GM08714 (cell line): ENCODE measurements around the gene EPS8L3.

Source experiments
- H3K4me3 ChIP-seq: fragments of 200-500 bp; sonication (Bioruptor generic); 2 replicates; pipeline ENCODE4 v1.5.1; 2014; ENCODE audit warnings: mild to moderate bottlenecking, low read length, inconsistent platforms
- ZNF274 ChIP-seq: IDR thresholded peaks from 2 replicates; pipeline ENCODE4 v1.6.1; 2012; ENCODE audit warnings: mild to moderate bottlenecking, low read depth, low read length

The EPS8L3 gene

DNA sequence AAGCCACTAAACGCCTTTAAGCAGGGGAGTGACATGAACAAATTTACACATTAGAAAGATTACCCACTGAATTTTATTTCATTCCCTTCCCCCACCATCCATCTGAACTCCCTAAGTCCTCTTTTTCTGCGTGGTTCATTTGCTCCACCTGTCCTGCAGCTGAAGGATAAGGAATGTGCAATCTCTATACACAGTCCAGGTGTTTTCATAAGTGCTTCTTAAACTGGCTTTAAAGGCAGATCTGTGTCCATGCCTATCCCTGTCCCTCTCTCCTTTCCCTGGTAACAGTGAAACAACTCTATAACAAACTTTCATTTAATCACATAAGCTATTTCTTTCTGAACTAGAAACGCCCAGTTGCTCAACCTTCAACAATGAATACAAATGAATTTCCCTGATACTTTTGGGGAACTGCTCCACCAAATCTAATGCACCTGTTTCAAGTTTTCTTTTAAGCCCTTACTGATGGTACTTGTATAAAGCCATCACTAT, 31.3 kb downstream of the EPS8L3 start:
- no peak for TF ChIP-seq ZNF274
- no peak overlapping the region for H3K4me3 ChIP-seq

DNA sequence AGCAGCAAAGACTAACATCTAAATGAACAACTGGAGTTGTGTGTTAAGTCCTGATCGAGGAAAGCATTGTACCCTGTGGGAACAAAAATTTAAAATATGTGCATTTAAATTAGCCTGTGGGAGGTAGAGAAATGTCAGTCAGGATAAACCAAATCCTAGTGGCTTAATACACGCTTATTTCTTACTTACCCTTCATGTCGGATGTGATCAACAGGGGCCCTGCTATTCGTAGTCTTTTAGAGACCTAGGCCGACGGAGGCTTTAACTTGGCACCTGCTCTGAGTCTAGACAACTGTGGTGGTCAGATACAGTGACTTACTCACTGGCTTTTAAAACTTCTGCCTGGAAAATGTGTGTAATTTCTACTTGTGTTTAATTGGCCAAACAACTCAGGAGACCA, 33.1 kb downstream of the EPS8L3 start:
- no peak overlapping the region for H3K4me3 ChIP-seq
- no peak for TF ChIP-seq ZNF274

DNA sequence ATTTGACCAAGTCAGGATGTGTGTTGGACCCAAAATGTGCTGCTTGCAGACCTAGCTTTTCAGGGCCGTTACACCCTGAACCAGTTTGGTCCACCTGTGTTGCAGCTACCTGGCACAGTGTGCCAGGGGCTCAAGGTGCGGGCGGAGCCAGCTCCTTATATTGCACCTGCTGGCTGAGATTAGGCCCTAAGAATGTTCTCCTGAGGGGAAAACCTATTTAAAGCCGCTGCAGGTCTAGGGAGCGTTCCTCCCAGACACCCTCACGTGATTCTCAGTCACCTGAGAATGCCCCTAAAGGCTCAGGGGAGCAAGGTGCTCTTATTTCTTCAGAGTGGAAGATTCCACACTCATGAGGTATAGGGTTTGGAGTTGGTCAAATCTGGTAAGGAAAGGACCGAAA, 34.9 kb downstream of the EPS8L3 start:
- no peak for TF ChIP-seq ZNF274
- H3K4me3 ChIP-seq = no peak overlapping the region

DNA sequence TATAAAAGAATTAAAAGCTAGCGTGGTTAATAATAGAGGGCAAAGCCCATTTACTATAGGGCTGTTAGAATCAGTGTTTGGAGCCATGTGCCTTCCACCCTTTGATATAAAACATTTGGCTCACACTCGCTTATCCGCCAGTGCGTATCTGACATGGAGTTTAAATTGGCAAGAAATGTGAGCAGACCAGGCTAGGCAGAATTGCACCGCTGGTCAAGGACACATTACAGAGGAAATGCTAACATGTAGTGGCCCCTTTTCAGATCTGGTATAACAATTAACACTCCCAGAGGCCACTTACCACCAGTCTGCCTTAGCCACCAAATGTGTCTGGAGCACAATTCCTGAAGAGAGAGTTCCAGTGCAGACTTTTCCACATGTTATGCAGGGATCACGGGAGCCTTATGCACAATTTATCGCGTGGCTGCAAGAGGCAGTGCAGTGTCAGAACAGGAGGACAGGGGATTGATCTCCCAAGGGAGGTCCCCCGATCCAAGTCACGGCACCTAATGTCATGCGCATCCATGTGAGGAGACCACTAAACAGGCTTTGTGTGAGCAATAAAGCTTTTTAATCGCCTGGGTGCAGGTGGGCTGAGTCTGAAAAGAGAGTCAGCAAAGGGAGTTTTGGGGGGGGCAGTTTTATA, 36.9 kb downstream of the EPS8L3 start:
- no peak overlapping the region for H3K4me3 ChIP-seq
- TF ChIP-seq ZNF274 = no peak

DNA sequence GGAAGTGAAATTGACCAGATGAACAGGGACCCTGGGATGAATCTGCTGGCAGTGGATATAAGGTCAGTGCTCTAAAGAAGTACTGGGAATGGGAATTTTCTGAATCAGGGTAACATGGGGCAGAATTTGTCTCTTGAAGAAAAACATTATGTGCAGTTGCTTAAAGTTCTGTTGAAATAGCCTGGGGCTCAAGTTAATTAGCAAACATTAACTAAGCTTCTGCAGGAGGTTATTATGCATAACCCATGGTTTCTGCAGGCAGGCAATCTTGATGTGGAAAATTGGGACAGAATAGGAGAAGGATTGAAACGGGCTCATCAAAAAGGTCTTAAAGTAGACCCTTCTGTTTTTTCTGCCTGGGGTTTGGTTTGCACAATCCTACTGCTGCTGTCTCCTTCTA, 37.7 kb downstream of the EPS8L3 start:
- H3K4me3 ChIP-seq = no peak overlapping the region
- TF ChIP-seq ZNF274 = no peak

DNA sequence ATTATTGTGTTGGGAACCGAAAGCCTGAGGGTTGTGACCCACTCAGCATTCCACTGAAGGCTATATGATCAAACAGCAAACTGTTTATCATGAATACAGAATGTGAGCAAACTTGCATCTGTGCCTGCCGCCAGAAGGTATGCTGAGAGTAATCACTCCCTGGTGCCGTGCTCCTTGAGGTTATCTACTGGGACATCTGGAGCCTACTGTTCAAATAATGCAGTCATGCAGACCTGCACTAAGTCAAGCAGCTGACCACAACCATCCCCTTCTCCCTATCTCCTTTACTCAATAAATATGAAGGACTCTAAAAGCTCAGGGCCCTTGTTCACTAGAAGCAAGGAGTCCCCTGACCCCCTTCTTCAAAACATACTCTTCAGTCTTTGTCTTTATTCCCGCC, 38.2 kb downstream of the EPS8L3 start:
- H3K4me3 ChIP-seq = no peak overlapping the region
- TF ChIP-seq ZNF274 = no peak

DNA sequence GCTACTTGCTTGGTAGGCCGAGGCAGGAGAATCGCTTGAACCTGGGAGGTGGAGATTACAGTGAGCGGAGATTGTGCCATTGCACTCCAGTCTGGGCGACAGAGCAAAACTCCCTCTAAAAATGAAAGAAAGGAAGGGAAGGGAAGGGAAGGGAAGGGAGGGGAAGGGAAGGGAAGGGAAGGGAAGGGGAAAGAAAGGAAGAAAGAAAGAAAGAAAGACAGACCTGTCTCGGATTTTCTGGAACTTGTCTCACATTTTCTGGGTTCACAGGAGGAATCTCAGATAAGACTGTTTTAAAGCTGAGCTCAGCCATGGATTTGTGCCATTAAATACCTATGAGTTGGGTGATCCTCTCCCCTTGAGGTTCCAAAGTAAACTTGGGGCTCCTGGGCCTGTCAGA, 38.8 kb downstream of the EPS8L3 start:
- no peak for TF ChIP-seq ZNF274
- no peak overlapping the region for H3K4me3 ChIP-seq

DNA sequence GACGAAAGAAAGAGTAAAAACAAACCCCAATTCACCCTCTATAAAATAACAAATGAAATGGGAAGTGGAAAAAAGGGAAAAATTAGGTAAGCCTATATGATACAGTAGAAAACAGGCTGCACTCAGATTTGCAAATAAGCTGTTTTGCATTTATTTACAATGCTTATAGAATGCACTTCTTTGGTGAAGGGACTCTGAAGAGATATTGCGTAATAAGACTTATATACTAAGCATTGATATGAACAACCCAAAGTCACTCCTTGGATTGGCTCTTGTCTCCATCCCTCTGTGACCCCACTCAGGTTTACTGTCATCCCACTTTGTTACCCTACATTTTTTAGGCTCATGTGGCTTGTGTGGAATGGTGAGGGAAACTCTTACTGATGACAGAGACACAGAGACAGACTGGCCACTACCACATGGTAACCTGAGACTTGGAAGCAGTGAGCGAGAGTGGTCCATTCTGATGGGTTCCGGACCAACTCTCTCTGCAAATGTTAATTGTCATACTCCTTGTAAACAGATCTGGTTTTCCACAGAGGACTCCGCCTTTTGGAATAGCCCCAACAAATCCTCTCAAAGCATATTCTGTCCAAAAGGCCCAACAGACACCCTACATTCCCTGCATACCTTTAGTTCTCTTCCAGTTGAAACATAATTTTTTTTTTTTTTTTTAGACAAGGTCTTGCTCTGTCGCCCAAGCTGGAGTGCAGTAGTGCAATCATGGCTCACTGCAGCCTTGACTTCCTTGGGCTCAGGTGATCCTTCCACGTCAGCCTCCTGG, 40.6 kb downstream of the EPS8L3 start:
- no peak overlapping the region for H3K4me3 ChIP-seq
- no peak for TF ChIP-seq ZNF274

DNA sequence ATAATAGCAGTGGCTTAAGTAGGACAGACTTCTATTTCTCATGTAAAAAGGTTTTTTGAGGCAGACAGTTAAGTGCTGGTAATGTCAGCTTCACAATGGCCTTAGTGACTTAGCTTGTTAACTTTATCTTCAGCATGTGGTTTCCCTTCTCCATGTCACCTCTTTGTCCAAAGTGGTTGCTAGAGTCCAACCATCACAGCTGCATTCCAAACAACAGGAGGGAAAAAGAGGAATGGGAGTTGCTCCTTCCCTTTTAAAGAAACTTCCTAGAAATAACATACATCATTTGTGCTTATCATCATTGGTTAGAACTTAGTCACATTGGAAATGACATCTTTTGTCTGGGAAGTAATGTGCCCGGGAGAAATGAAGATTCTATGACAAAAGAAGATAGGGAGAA, 41.8 kb downstream of the EPS8L3 start:
- no peak overlapping the region for H3K4me3 ChIP-seq
- no peak for TF ChIP-seq ZNF274

DNA sequence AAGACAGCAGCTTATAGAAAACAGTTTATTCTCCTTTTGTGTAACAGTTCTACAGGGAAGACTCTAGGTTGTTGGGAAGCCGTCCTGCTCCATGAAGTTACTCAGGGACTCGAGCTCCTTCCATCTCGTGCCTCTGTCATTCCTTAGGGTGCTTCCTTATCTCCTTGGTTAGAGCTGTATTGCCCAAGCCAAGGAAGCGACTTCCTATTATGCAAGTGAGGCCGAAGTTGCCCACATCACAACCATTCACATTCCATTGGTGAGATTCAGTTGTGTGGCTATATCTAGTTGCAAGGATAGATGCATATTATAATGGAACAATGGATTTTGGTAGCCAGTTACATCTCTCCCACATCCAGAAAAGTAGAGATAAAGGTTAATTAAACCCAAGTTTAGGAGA, 42.7 kb downstream of the EPS8L3 start:
- no peak overlapping the region for H3K4me3 ChIP-seq
- TF ChIP-seq ZNF274 = no peak

DNA sequence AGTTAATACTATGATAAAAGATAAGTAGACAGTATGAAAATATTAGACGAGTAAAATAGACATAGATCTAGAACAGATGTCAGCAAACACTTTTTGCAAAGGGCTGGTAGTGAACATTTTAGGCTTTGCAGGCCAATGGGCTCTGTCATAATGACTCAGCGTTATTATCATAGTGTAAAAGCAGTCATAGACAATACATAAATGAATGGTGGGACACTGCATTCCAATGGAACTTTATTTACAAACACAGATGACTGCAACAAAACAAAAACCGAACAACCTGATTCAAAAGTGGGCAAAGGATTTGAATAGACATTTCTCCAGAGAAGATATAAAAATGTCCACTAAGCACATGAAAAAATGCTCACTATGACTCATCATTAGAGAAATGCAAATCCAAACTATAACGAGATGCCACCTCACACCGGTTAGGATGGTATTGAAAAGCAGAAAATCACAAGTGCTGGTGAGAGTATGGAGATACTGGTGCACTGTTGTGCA, 44.3 kb downstream of the EPS8L3 start:
- no peak for TF ChIP-seq ZNF274
- H3K4me3 ChIP-seq = no peak overlapping the region

DNA sequence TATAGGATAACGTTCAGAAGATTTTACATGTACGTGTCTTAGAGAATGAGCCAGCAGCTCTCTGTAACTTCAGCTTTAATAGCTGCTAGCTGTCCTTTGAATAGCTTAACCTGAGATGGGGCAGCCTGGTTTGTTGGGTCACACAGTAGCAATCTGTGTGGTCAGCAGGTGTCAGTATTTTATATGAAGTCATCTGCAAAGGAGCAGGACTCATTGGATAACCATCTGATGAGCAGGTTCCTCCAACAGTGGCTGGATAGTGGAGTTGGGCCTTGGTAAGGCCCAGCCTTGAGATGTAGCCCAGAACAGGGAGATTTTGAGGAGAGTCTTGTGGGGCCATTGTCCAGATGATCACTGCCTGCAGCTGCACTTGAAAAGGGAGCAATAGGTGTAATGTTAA, 45.2 kb downstream of the EPS8L3 start:
- TF ChIP-seq ZNF274 = no peak
- no peak overlapping the region for H3K4me3 ChIP-seq

DNA sequence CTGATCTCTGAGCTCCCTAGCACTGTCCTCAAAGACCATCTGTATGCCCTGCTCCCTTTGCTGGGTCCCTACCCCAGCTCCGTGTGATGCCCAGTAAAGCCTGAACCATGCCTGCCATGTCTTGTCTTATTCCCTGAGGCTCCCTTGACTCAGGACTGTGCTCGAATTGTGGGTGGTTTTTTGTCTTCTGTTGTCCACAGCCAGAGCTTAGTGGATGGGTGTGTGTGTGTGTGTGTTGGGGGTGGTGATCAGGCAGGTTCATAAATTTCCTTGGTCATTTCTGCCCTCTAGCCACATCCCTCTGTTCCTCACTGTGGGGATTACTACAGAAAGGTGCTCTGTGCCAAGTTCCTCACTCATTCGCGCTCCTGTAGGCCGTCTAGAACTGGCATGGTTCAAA, 46.0 kb downstream of the EPS8L3 start:
- H3K4me3 ChIP-seq = no peak overlapping the region
- TF ChIP-seq ZNF274 = no peak

DNA sequence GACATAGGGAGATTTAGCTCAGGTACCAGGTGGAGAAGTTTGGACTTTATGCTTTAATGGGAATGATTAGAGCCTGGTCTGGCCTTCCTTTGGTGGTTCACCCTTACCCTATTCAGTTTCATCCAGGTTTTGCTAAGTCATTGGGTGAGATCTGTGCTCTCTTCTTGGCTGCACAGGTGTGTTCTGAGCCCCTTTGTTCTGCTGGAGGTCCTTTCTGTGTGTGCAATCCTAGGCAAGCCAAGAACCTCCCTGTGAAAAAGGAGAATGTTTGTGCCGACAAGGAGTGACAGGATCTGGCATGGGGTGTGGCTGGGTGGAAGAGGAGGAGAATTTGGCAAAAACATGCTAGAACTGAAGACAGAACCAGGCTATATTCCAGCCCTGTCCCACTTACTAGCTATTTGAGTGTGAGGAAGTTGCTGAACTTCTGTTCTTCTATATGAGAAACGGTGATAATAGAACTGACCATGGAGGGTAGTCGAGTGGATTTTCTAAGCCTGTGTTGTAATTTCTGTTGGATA, 47.1 kb downstream of the EPS8L3 start:
- no peak overlapping the region for H3K4me3 ChIP-seq
- TF ChIP-seq ZNF274 = no peak

DNA sequence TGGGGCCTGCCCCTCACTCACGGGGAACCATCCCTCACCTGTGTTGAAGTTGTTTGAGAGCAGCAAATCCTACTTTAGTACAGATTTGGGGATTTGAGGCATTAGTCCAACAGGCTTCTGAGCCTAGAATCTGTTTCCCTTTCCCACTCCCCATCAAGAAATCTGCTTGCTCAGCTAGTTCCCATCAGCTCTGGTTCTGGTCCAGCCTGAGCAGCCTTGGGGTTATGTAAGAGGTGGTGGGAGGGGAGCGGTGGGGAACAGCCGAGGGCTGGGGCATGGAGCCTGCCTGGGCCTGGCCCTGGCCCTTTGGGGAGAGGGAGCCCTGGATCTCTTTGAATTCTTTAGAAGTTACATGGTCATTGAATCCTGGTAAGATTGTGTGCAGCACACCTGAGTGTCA, 47.6 kb downstream of the EPS8L3 start:
- TF ChIP-seq ZNF274 = no peak
- H3K4me3 ChIP-seq = no peak overlapping the region
